Measurements from ENCODE around the gene PRLR. TPM values are rescaled to one million over a fixed set of nuclear protein-coding genes. Genes with fewer than 3 reads are reported as not detected.

PRLR gene
- total and polyA plus RNA-seq, 9 of the 15 experiments (the other 6 are each of a cell fraction or from before 2014, with no cell fraction given) = 0.02 TPM; not detected in 8

DNA sequence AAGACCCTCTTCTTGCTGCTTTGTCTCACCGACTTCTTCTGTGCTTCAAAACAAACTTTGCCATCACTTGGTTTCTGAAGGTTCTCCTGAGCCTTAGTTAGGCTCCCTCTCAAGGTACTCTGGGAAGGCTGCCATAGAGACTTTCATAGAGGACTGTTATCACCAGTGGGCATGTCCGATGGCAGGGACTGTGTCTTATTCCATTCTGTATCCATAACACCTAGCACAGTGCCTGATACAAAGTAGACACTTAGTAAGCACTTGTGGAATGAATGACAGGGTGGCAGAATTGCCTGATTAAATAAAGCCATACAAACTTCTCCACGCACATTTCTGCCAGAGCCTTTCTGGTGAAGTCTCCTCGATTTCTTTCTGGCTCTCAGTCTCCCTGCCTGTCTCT lies 215.2 kb downstream of the PRLR start (continued):
- TF ChIP-seq, protein P1, sequence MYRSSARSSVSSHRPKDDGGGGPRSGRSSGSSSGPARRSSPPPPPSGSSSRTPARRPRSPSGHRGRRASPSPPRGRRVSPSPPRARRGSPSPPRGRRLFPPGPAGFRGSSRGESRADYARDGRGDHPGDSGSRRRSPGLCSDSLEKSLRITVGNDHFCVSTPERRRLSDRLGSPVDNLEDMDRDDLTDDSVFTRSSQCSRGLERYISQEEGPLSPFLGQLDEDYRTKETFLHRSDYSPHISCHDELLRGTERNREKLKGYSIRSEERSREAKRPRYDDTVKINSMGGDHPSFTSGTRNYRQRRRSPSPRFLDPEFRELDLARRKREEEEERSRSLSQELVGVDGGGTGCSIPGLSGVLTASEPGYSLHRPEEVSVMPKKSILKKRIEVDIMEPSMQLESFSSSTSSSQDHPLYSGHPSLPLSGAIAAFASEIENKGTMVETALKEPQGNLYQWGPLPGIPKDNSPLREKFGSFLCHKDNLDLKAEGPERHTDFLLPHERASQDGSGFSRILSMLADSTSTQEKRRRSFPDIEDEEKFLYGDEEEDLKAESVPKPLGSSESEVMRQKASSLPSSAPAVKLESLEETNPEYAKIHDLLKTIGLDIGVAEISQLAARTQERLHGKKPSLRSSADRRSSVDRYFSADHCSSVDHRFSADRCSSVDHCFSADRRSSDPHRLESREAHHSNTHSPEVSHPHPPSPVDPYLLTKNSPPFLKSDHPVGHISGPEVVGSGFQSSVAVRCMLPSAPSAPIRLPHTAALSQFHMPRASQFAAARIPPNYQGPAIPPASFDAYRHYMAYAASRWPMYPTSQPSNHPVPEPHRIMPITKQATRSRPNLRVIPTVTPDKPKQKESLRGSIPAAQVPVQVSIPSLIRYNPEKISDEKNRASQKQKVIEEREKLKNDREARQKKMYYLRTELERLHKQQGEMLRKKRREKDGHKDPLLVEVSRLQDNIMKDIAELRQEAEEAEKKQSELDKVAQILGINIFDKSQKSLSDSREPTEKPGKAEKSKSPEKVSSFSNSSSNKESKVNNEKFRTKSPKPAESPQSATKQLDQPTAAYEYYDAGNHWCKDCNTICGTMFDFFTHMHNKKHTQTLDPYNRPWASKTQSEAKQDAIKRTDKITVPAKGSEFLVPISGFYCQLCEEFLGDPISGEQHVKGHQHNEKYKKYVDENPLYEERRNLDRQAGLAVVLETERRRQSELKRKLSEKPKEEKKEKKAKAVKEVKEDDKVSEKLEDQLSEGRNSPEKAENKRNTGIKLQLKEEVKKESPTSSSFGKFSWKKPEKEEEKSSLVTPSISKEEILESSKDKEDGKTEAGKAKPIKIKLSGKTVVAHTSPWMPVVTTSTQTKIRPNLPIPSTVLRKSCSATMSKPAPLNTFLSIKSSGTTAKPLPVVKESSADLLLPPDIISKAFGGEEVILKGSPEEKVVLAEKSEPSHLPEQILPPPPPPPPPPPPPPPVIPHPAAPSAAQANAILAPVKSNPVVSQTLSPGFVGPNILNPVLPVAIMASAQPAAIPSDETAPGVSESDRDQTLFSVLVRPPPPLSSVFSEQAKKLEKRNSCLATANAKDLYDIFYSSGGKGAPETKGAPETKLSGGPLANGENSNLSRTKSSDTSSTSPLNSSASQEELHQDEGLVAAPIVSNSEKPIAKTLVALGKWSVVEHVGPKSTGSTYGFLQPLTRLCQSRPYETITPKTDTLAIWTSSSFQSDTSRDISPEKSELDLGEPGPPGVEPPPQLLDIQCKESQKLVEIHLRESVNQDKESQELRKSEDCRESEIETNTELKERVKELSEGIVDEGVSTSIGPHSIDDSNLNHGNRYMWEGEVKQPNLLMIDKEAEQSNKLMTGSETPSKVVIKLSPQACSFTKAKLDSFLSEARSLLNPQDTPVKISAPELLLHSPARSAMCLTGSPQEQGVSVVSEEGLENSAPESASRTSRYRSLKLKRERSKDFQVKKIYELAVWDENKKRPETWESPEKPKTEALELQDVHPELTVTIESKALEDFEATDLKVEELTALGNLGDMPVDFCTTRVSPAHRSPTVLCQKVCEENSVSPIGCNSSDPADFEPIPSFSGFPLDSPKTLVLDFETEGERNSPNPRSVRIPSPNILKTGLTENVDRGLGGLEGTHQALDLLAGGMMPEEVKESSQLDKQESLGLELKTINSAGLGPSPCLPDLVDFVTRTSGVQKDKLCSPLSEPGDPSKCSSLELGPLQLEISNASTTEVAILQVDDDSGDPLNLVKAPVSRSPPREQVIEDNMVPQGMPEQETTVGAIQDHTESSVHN (IDR thresholded peaks at IDR 0.05; ENCODE audit: borderline replicate concordance in 1 of 2, low read depth in 1 of 2) = no peak
- no peak for TF ChIP-seq SLC30A9 (CRISPR knock-in tag; IDR thresholded peaks at IDR 0.05)
- TF ChIP-seq RFX1 (IDR thresholded peaks at IDR 0.05) = no peak
- no peak for TF ChIP-seq HDAC6 (IDR thresholded peaks at IDR 0.05; ENCODE audit: low read depth, low read length)

Measured in K562 (cell line).